Embryonic facial prominence (tissue), 1 donor: ENCODE measurements around the gene HCN2.

Experiments used
- DNase-seq: peaks from one replicate; pipeline ENCODE4 v3.0.0-alpha.2; 2016; ENCODE audit errors: extremely low spot score

HCN2 gene

DNA sequence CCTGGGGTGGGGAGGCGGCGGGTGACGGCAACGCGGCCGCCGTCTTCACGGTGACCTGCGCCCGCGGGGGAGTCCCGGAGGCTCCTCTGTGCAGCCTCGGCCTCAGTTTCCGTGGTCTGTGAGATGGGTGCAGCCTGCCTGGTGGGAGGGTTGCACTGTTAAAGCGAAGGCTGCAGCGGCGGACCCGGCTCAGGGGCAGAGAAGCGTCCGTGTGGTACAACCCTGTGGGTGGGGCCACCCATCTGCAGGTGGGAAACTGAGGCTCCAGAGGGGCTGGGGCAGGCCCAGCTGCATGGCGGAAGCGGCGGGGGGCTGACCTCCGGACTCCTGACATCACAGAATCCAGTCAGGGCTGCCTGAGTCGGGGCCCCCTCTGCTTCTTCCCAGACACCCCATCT is 50.5 kb downstream of the HCN2 start:
- DNase-seq: no peak

DNA sequence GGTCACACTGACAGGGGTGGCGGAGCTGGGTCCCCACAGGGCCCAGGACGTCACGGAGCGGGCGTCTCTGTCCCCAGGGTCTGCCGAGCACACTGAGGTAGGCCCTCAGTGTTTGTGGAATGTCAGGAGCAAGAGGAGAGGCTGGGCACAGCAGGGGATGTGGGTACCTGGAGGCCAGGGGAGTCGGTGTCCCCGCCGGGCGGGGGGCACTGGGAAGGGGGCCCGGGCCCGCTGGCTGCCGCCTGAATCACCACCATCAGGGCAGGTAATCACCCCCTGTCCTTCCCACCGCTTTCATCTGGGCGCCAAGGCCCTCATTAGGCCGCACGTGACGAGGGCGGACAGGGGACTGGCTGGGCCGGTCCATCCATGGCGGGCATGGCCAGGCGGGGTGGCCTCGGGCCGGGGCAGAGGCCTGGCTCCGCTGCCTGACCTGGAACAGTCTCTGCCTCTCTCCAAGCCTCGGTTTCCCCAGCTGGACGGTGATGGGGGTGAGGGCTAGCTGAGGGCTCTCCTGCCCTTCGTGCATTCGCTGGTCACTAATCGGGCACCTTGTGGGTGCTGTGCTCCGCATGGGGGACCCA is 51.0 kb downstream of the HCN2 start:
- no peak for DNase-seq

DNA sequence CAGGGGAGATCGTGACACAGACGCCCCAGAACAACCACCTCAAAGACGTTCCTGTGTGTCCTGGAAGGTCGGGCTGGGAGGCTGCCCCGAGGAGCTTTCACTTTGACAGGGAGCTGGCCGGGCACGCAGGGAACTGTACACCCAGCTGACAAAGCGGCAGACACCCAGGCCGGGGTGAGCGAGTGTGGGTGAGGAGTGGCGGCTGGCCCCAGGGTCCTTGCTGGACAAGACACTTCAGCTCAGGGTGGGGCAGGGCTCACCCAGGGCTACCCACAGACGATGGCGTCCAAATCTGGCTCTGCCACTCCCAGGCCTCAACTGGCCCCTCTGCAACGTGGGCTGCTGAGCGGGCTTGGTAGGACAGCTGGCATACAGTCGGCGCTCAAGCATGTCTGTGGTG is 52.0 kb downstream of the HCN2 start:
- DNase-seq: no peak

DNA sequence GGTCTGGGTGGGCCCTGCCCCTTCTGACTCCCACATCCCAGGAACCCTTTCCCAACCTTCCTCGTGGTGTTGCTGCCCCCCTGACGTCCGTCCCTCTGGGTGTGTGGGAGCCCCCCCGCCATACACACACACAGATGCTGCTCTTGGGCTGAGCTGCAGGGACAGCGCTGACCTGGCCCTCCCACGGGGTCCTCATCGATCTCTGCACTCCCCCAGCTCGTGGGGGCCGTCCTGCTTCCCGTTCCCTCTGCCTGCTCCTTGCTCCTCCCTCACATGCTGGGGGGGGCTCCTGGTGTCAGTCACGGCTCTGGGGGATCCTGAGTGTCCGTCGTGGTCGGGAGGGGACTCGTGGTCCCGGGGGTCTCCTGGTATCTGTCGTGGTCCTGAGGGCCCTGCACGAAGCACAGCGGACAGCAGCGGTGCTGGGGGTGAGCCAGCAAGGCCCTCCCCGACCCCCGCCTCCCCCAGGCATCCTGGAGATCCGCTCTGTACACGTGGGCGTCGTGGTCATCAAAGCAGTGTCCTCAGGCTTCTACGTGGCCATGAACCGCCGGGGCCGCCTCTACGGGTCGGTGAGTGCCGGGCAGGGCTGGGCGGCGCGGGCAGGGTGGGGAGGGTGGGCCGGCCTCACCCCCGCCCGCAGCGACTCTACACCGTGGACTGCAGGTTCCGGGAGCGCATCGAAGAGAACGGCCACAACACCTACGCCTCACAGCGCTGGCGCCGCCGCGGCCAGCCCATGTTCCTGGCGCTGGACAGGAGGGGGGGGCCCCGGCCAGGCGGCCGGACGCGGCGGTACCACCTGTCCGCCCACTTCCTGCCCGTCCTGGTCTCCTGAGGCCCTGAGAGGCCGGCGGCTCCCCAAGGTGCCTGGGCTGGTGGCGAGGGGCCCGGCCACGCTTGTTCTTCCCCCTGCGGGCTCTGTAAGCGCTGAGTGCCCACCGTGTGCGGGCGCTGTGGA is 53.4 kb downstream of the HCN2 start:
- DNase-seq: no peak

DNA sequence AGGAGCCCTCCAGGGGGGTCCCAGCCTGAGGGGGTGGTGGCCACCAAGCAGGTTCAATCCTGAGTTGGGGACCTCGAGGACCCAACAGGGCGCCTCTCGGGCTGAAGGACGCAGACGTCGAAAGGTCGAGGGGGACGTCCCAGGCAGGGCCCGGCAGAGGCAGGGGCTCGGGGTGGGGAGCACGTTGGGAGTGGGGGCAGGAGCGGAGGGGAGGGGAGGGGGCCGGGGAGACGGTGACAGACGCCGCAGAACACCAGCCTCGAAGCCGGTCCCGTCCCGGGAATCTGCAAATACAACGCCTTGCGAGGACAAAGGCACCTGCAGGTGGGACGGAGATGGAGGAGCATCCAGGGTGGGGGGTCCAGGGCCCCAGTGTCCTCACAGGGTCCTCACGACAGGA is 54.1 kb downstream of the HCN2 start:
- DNase-seq: no peak

GRCh38 chr19:644363-644762 is 54.7 kb downstream of the HCN2 start:
- no peak for DNase-seq

DNA sequence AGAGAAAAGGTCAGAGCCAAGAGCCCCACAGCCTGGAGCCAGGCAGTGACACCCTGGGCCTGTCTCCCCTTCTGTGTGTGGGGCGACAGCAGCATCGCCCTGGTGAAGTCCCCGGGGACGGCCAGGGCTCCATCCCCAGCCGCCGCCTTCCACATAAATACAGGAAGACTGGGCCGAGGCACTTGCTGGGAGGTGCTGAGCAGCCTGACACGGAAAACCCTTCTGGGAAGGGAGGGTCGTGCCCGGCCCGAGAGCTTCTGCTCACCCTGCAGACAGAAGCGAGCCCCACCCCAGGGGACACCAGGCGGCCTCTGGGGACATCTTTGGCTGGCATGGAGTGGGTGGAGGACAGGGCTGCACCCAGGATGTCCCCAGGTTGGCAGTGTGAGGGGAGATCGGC is 55.1 kb downstream of the HCN2 start:
- no peak for DNase-seq

DNA sequence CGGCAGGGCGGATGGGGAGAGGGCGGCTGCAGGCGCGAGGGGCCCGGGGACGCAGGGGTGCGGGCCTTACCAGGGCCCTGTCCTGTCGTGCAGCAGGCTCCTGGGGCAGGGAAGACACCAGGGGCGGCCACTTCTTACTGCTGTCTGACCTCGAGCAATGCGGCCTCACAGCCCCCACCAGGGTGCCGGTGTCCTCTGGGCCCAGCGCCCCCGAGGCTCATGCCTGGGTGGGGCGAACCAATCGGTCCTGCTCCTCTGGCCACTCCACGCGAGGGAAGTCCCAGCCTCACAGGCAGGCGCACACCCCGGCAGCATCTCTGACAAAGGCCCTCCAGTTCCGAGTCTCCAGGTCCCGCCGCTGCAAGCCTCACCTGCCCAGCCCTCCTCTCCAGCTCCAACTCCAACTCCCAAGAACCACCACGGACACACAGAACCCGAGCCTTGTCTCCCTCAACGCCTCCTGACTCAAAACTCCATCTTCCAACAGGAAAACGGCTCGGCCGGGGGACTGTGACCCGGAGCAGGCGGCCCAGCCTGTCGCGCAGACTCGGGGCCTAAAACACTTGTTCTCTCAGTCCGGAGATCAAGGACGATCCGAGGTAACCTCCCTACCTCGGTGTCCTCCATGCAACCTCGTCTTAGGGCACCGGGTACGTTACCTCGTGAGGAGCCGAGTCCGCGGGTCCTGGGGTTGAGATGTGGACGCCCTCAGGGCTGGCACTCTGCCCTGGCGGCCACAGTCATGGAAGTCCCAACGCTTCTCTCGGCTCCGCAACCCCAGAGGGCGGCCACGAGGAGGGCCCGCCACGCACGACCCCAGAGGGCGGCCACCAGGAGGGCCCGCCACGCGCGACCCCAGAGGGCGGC is 56.5 kb downstream of the HCN2 start:
- no peak for DNase-seq

DNA sequence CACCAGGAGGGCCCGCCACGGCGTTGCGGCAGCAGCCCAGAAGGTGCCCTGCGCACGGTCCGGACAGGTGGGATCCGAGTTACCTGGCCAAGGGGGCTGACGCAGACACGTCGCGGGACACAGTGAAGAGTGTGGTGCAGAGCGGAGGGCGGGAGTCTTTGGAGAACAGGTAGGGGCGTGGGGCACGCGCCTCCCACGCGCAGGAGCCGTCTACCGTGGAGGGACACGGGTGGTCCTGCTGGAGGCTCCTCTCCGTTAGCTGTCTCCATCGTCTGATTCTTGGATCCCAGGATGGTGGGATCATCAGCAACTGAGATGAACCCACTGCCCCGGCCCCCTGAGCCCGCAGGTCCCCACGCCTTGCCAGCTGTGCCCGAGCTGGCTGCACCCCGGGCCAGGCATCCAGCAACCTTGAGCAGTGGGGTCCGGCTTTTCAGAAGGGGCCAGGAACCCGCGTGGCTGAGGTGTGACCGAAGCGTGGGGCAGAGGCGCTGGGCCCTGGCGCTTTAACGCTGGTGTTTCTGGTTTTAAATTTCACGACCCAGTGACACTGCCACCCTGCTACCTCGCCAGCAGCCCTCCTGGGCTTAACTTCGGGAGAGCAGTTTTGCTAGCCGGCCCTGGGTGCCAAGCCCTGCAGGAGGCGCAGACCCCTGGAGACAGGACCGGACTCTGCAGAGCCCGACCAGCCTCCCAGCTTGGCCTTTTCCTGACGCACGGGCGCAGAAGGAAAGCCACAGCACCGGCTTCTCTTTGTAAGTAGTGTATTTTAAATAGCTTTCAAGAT is 57.3 kb downstream of the HCN2 start:
- DNase-seq: no peak

- no peak for DNase-seq
These were observed 58.0 kb downstream of the HCN2 start for GRCh38 chr19:647566-648284.

GRCh38 chr19:648305-648704 is 58.6 kb downstream of the HCN2 start:
- no peak for DNase-seq

- DNase-seq: no peak
These were observed 59.5 kb downstream of the HCN2 start for GRCh38 chr19:648904-649801.

- no peak for DNase-seq
These were observed 60.4 kb downstream of the HCN2 start for GRCh38 chr19:650121-650520.

- no peak for DNase-seq
These were observed 61.6 kb downstream of the HCN2 start for GRCh38 chr19:651114-651818.

DNA sequence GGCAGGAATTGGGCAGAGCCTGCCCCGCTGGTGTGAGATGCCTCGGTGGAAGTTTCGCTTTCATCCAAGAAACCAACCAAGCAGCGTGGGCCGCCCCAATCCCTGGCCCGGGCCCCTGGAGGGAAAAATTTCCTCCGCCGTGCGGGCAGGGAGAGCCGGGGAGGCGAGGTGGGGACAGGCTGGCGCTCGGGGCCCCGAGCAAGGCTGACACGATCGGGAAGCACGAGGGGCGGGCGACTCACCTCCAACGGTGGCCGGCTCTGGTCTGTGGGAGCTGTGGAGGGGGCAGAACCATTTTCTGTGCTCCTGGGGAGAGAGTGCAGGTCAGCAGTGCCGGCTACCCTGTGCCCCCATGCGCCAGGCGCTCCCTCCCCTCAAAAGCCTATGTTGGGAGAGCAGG is 62.3 kb downstream of the HCN2 start:
- no peak for DNase-seq

DNA sequence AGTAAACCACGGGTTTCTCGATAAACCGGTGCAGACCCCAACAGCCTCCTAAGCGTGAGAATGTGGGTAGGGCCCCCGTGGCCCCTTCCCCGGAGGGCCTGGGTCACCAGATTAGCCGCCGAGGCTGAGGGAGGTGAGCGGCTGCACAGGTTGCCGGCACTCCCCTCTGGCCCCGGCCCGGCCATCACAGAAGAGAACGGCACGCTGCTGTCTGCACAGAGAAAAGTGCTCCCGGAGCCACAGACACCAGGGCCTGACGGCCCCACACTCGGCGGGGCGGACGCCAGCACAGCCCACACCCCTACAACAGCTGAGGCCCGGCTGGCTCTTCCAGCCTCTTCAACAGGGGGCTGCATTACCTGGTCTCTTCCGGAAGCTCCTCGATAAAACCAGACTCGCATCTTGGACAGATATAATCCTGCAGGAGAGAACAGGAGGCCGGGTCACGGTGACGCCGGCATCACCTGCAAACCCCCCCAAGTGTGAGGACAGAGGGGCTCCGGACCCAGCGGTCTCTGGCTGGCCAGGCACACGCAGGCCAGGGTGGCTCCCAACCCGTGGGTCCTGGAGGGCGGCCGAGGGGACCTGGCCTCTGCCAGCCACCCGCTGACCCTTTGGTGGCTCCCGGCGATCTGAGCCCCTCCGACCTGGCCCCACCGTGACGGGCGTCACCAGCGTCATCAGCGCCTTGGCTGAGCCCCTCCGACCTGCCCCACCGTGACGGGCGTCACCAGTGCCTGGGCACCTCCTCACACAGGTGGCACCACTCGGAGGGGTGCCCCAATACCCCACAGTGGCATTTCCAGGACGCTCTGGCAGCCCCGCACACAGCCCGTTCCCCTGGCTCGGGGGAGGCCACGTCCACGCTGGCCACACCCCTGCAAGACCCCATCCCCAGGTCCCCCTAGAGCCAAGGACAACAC is 63.0 kb downstream of the HCN2 start:
- DNase-seq: no peak

- no peak for DNase-seq
These were observed 63.7 kb downstream of the HCN2 start for GRCh38 chr19:653425-653824.

DNA sequence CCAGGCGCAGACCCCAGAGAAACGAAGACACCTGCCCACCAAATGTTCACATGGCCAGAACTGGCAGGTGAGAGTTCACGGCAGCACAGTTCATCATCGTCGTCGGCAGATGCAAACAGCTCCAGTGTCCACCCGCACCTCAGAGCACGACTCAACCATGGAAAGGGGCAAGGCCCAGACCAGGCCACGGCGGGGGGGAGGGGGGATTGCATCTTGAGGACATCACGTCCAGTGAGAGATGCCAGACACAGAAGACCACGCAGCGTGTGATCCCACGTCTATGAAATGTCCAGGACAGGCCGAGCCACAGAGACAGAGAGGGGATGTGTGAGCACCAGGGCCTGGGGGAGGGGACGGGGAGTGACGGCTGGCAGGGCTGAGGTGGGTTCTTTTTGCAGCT is 66.0 kb downstream of the HCN2 start:
- DNase-seq: no peak
